ENCODE measurements around the gene LRRN2. TPM values are rescaled to one million over a fixed set of nuclear protein-coding genes. Genes with fewer than 3 reads are reported as not detected.
A peak's percentile ranks its signal among the peaks of the same experiment; 100 is the strongest.

Gene LRRN2
- total RNA-seq, 1 donor from 2014 or later = 3.9 TPM

DNA sequence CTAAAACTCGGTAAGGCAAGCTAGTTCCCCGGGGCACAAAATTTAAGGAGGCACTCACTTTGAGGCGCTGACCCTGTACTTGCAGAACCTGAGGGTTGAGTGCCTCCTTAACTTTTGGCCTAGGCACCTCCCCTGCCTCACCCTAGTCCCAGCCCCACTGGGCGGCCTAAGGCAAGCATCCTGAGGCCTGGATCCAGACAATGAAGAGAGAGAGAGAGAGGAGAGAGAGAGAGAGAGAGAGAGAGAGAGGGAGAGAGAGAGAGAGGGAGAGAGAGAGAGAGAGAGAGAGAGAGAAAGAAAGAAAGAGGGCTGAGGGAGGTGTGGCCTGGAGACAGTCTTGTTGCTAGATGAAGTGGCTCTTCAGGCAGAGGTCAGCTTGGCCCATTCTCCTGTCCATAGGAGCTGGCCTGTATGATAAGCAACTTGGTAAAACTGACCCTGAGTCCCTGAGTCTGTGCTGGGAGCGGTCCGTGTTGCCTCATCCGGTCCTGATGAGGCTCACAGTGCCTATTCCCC, 7.4 kb upstream of the LRRN2 start:
- no peak for DNase-seq (ENCODE audit: low spot score)

DNA sequence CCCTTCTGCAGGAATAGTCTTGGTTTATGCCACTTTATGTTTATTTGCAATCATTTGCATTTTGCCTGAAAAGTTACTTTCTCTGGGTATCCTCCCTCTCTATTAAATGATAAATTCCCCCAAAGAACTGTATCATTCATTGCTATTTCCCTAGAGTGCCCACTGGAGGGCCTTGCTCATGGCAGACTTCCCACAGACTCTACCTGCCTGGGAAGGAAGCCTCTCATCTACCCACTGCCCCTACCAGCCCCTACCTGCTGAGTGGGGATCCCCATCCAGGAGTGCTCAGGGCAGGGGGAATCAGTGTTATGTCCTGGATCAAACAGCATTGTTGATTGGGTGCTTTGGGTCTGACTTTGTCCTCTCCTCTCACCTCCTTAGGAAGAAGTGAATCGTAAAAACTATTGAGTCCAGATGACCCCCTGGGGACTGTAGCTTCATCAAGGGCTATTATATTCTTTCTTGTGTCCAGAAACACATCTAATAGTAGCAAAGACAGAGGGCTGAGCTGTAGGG, 6.8 kb upstream of the LRRN2 start:
- no peak for DNase-seq (ENCODE audit: low spot score)

DNA sequence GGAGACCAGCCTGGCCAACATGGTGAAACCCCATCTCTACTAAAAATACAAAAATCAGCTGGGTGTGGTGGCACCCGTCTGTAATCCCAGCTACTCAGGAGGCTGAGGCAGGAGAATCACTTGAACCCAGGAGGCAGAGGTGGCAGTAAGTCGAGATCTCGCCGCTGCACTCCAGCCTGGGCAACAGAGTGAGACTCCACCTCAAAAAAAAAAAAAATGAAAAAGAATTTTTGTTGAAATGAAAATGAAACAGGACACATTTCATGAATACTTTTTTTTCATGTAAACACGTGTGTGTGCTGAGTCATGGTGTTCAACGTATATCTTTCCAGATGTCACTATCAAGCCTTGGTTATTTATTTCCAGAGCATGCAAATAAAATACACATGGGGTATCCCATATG, 5.8 kb upstream of the LRRN2 start:
- peak; percentile 31 for DNase-seq (ENCODE audit: low spot score)

DNA sequence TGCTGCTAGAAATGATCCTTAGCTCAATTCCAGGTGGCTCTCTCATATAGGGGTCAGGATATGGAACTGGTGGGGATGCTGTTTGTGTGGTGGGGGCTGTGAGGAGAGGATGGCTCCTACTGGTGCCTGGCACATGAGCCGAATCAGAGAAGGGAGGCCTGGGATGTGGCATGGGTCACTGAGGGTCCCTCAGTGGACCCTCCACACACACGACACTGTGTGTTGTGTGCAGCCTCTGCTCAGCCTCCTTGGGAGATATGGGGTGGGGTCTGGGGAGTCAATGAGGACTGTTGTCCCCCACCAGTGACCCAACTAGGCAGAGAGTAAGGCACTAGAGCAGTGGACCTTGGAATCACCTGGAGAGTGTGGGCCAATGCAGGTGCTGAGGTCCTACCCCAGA, 3.2 kb upstream of the LRRN2 start:
- no peak for DNase-seq (ENCODE audit: low spot score)

DNA sequence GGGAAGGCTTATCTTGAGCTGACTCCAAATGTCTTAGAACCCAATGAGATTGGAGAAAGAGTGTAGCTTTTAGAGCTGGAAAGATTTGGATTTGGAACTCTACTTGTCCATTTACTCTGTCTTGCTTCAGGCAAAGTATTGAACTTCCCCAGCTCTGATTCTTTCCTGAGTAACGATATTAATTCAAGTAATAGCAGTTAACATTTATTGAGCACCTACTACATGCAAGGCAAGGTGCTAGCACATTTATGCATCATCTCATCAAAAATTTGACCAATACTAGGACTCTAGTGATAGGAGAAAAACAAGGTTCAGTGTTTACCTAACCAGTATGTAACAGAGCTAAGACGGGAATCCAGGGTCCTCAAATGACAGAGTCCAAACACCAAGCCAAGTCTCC, 2.5 kb upstream of the LRRN2 start:
- DNase-seq (ENCODE audit: low spot score) = no peak

DNA sequence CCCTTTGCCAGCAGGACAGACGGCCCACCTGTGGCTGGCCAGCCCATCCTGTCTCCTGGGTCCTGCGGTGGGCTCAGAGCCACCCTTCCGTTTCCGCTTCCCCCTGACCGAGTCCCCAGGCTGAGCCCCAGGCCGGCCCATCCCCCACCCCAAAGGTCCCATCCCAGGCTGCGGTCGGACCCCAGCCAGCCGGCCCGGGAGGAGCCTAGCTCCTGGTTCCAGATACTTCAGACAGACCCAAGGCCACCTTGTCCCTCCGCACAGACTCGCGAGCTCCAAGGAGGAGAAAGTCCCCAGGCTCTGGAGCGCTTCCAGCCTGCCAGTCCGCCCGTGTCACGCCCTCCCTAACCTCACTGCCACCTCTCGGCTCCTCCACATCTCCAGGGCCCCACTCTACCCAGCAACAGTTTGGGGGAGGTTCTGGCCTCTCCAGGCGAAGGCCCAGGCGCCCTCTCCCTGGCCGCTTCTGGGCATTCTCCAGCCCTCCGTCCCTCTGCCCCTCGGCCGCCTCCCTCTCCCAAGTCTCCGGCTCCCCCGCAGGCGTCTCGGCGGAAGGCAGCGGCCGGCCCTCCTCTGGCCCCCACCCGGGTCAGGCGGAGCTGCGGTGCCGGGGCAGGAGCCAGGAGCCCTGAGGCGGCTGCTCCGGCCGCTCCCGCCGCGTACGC, 835 bp downstream of the LRRN2 start:
- peak; percentile 24 for DNase-seq (ENCODE audit: low spot score)

DNA sequence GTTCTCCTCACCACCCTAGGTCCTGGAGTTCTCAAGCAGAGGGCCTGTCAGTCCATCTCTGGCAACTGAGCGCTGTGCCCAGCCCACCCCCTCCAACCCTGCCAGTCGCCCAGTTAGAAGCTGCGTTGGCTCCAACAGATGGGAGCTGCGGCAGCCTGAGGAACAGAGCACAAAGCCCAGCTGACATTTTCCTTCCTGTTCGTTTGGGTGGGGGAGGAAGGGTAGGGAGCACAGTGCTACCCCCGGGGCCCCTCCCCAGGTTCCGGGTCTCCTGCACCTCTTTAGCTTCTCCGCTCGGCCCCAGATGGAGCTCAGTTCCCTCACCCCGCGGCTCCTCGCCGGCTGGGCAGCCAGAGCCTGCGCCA, 1.4 kb downstream of the LRRN2 start:
- no peak for DNase-seq (ENCODE audit: low spot score)

DNA sequence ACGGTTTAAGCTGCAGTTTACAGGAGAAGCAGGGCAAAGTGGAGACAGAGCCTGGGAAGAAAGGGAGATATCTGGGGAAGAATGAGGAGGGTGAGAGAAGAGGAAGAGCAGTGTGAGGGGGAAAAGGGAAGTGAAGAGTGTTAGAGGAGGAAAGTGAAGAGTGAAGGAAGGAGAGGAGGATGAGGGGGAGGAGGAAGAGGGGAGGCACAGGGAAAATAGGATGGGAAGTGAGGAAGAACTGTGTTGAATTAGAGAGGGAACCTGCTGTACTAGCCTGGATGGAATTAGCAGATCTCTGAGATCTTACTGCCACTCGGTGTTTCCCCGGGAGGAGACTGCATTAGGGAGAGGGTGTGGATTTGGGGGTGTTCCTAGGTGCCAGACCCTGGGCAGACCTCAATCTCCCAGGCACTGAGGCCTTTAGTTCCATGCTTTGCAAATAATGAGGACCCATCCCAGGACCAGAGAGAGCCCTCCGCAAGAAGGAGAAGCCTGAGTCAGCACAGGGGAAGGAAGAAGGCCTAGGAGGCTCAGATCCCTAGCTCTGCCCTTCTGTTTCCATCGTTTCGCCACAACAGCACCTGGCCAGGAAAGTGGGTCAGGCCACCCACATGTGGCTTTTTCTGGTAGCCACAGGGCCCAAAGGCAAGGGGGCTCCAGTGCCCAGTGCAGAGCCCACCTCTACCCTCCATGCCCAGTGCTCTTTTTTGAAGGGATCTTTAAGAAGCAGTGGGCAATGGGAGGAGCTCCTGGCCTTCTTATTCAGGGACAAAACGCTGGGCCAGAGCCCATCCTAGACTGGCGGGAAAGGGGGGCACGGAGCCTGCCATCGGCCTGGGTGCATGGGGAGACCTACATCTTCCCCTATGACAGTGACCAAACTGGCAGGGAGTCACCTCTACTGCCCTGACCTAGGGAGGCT, 2.0 kb downstream of the LRRN2 start:
- DNase-seq (ENCODE audit: low spot score) = no peak

DNA sequence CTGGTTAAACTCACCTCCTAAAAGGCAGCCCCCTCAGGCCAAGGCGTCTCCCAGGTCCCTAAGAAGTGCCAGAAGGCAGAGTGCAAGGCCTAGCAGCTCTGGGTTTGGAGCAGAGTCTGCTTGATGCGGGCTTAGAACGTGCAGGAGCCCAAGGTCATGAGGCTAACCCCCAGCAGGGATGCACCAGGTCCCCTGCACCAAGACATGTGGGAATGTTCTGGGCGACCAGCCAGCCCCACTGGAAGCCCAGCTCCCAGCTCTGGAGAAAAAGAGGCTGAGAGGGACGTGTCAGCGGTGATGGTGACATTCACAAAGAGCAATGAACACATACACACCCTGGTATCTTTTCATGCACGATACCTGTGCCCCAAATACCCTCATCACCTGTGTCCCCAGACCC, 5.1 kb downstream of the LRRN2 start:
- no peak for DNase-seq (ENCODE audit: low spot score)

DNA sequence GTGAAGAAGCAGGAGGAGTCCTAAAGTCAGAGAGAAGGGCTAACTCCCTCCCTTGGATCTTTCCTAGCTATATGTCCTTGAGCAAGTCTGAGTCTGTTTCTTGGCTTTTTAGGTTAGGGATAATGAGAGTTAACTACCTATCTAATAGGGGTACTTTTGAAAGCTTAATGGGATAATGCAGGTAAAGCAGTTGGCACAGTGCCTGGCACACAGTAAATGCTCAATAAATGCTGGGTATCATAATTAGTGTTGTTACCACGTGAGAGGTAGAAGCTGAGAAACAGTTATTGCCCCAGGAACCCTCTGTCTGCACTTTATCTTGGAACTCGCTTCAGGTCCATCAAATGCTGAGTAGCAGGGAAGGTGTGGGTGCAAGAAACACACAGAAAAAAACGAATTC, 5.5 kb downstream of the LRRN2 start:
- no peak for DNase-seq (ENCODE audit: low spot score)

DNA sequence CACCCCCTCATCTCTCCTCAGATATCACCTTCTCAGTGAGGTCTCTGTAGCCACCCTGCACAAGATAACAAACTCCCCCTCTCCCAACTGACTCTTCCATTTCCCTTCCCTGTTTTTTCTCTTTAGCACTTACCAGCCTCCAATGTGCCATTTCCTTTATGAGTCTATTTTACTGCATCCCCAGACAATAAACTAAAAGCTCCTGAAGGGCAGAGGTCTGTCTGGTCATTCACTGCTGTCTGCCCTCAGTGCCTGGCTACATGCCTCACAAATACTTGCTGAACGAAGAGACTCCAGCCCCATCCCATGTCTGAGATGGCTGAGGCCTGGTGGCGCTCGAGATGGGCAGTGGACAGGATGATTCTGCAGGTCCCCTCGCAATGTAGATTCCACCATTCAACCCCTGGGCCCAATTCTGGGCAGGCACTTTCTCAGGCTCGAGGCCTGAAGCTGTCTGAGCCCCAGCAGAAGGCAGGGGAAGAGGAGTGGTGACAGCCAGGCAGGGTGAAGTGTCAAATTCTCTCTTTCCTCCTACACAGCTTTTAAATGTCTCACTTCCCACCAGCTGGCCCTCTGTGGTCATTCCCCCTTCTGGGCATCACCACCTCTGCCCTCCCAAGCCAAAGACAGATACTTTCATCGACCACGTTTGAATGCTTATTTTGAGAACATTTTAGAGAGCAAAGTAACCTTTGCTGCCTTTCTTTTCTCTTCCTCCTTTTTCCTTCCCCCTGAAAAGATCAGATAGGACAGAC, 6.6 kb downstream of the LRRN2 start:
- DNase-seq (ENCODE audit: low spot score) = no peak

DNA sequence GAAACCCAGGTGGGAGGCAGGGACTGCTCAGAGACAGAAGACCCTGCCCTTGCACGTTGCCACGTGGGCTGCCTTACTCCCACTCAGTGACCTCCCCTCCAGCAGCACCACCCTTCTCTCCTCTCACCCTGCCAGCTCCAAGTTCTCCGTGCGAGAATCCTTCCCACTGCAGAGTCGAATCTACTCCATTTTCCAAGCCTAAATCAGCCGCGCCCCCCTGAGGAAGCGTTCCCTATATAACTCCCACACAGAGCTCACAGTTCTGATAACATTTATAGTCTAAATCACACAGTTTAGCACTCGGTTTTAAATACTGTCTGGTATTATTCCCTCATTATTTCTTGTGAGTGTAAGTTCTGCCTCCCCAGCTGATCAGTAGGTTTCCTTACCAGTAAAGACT, 7.7 kb downstream of the LRRN2 start:
- no peak for DNase-seq (ENCODE audit: low spot score)

DNA sequence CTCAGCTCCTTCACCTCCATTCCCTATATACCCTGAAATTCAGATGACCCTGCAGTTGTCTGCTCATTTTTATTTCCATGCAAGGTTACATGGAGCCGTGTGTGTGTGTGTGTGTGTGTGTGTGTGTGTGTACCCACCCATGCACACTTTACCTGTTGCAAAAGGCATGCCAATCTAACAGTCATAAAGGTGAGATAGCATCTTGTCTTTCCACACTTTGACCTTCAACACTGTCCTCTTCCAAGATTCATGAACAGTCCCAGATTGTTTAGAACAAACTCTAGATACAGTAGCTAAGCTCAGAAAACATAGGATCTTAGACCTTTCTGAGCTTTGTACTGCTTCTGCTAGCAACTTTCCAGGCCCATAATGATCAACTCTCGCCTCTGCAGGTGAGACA, 9.5 kb downstream of the LRRN2 start:
- DNase-seq (ENCODE audit: low spot score) = no peak

DNA sequence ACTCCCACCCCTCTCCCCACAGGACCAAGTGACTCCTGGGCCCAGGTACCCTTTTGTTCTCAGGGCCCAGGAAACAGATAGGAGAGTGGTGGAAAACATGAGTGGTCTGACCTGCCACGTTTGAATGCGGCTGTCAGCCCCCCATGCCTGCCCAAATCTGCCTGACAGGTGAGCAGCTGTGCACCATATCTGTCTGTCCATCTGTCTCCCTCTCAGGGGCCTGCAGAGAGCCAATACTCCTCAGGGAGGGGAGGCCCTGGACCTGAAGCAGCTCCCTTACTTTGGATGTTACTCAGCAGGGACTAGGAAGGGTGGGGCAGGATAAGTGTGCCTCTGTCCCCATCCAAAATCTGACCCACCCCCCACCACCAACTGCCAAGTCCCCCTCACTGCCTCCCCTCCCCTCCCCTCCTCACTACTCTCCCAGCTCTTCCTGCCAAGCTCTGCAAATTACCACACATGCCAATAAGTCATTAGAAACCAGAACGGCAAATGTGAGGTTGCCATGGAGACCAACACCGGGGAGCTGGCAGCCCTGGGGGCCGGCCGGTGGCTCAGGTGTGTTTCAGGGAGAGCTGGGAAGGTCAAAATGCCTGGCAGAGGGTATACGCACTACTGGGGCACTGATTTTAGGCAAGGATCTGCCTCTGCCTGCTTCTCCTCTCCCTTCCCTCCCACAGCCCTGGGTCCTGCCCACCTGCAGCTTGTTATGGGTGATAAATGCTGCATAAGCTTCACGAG, 11.5 kb downstream of the LRRN2 start:
- no peak for DNase-seq (ENCODE audit: low spot score)

DNA sequence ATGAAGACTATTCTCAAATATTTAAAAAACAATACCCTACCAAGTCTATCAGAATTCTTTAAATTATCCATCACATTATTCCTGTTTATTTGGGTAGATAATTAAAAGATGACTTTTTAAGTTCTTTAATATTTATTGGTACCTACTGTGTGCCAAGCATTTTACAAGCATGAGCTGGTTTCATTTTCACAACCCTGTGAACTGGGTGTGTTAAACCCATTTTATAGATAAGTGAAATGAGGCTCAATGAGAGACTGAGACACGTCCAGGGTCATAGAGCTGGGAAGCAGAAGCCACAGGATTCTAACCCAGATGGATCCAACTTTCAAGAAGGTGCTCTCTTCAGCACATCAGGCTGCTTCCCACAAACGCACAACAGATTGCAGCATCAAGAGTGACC, 12.3 kb downstream of the LRRN2 start:
- DNase-seq (ENCODE audit: low spot score) = no peak

DNA sequence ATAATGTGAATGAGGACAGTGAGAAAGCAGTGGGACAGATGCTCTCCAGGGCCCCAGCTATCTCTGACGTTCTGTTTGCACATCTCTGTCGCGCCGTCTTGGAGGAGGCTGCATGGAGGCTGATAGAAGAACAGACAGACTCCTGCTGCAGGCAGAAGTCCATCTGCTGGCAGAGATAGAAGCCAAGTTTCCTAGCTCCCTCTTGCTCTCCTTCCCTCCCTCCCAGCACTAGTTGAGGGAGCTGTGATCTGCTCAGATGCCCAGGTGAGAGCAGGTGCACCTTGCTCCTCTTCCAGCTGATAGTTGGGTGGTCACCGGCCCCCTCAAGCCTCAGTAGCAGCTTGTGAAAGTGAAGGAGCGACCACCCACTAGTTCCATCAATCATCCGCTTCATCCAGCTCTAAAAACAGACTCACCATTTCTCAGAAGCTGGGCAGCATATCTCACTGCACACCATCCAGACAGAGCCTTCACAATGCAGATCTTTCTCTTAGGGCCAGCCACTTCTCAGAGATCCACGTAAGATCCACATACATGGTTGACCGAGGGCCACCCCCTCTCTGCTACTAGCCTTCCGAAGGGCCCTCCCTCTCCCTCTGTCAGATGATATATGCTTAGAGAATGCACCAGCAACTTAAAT, 12.9 kb downstream of the LRRN2 start:
- DNase-seq (ENCODE audit: low spot score) = no peak

DNA sequence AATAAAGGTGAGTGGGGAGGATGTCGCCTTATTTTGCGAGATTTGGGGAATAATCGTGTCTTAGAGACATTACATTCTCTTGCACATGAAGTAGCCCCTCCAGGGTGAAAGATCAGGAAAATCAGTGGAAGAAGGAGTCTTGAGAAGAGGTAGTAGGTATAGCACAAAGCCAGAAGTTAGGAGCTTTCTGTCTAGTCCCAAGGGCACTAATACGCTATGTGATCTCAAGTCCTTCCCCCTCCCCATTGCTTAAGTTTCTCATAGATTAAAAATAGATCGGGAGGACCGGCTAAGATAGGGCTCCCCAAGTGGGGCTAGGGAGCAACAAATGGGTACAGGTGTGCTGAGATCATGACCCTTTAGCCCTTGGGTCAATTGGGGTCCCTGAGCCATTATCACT, 13.5 kb downstream of the LRRN2 start:
- DNase-seq (ENCODE audit: low spot score) = no peak

DNA sequence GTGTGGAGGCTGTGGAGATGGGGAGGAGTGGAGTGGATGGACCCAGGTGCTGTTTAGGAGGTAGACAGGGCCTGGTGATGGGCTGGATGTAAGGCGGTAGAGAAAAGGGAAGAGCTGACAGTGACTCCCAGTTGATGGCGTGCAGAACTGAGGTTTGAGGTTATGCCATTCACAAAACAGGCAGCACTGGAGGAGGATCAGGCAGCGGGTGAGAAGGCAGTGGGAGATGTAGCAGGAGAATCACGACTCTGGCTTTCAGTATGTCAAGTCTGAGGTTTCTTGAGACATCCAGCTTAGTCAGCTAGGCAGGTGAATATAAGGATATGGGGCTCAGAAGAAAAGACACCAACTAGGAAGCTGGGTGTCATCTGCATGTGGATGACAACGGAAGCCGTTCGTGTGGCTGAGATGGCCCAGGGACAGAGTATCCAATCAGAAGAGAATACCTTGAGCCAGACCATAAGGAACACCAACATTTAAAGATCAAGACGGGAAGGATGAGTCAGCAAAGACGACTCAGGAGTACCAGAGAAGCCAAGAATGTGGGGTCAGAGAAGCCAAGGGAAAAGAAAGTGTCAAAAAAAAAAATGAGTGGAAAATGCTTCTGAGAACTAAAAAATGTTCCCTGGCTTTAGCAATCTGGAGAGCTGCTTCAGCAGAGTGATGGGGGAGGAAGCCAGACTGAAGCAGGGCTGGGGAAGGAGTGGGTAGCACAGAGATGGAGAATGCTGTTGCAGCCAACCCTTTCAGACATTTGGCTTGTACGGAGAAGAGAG, 15.2 kb downstream of the LRRN2 start:
- DNase-seq (ENCODE audit: low spot score) = peak; percentile 89

DNA sequence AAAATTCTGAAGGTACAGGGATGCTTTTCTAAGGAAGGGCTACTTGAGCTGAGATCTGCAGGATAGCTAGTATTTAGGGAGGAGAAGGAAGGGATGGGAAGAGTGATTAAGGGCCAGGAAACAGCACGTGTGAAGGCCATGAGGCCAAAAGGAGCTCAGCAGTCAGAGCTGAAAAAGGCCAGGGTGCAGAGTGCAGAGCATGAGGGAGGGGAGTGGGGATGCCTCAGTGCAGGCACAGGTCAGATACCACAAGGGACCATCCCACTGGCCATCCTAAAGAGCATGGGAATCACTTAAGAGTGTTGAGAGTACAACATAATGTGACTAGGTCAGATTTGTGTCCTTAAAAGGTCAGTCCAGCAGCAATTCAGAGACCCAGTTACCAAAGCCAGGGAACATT, 16.0 kb downstream of the LRRN2 start:
- no peak for DNase-seq (ENCODE audit: low spot score)

DNA sequence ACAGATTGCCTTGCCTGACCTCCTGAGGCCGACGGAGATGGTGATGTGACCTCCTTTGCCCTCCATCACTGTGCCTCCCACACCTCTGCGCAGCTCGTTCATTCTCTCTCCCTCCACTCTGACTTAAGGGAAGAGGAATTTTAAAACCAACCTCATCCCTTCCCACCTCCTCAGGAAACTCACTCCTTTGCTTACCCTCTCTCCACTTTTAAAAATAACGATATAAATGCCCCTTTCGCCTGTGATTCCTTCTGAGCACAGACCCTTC, 21.2 kb downstream of the LRRN2 start:
- no peak for DNase-seq (ENCODE audit: low spot score)

All from umbilical cord (tissue), 2 donors.